Stimulated activated CD8-positive, alpha-beta memory T cell treated with anti-CD3 and anti-CD28 coated beads, Interleukin-4, amount 100 ng/mL, for 48 hours (primary cell): ENCODE data around the gene ADGRF4.

Experiments used
- DNase-seq: peaks from one replicate; pipeline ENCODE4 v3.0.0-alpha.2; 2020

The ADGRF4 gene

DNA sequence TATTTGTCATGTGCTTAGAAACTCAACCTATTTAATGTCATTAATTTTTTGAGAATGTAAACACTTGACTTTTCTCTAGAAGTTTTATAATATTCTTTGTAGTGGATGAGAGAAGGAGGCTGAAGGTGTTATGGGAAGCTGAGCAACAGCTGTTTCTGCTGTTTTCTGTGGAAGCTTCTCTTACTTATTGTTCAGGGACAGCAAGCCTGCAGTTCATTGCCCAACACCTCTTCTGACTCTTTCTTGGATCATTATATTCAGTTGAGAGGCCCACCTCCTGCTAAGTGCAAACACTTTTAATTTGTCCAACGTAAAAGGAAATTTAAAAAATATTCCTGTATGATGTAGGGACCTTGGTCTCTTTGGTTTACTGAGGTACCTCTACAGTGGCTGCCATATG lies 12.0 kb upstream of the ADGRF4 start:
- DNase-seq: no peak

DNA sequence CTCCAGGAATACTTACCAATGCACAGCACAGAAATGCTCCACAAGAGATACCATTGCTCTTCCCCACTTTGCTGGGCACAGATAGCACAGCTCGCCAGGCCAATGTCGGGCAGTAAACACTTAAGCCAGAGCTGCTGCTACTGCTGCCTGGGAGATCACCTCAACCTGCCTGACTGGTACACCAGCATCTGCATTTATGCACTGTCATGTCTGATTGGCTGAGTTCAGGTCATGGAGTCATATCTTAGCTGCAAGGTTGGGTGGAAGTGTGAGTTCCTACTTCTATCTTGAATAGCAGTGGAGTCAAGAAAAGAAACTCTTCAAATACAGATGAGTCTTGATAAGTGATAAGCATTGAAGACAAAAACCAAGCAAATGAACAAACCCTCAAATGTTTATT lies 10.9 kb upstream of the ADGRF4 start:
- DNase-seq: no peak

DNA sequence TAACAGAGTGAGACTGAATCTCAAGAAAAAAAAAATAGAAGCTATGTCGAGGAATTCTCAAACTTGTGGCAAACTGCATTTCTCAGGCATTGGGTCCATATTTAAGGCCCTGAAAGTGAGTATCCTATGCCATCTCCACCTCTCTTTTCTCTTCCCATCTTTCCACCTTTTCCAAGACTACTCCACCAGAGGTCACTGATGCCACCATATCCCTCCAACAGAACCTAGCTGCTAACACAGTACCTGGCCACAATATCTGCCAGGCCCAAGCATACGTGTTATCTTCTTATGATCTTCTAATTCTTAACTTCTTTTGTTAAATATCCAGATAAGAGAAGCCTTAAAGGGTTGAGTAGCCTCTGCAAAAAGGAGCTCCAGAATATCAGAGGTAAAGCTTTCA lies 8.2 kb upstream of the ADGRF4 start:
- DNase-seq: no peak

GRCh38 chr6:47690791-47691190 lies 7.6 kb upstream of the ADGRF4 start:
- no peak for DNase-seq

GRCh38 chr6:47697925-47698324 lies 455 bp upstream of the ADGRF4 start:
- no peak for DNase-seq

GRCh38 chr6:47700053-47700452 lies 1.7 kb downstream of the ADGRF4 start:
- no peak for DNase-seq

- DNase-seq: no peak
Observed at GRCh38 chr6:47700596-47700995, 2.2 kb downstream of the ADGRF4 start.

DNA sequence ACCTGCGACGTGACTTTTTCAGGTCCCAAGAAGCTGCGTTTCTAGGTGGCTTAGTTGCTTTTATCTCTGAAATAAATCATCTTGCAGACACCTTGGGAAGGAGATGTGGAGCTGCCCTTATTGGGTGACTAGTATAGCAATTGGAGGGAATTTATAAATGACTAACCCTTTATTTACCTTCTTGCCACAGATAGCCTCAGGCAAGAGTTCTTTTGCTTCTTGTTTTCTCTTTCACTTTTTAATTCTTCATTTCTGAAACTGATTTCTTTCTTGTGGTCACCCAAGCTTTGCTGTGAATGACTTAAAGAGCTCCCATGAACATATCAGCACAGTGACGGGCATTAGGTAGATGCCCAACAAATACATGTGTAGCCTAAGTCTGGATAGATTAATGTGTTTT lies 3.0 kb downstream of the ADGRF4 start:
- DNase-seq: no peak

DNA sequence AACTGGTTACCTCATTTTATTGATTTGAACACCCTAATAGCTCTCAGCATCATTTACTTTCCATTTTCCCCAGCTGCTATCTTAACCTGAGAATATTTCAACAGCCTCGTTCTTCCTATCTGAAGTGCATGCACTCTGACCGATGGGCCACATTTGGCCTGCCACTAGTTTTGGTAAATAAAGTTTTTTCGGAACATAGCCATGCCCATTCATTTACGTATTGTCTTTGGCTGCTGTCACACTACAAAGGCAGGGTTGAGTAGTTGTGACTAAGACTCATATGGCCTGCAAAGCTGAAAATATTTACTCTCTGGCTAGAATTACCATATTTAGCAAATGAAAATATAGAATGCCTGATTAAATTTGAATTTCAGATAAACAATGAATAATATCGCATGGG lies 10.8 kb downstream of the ADGRF4 start:
- no peak for DNase-seq

DNA sequence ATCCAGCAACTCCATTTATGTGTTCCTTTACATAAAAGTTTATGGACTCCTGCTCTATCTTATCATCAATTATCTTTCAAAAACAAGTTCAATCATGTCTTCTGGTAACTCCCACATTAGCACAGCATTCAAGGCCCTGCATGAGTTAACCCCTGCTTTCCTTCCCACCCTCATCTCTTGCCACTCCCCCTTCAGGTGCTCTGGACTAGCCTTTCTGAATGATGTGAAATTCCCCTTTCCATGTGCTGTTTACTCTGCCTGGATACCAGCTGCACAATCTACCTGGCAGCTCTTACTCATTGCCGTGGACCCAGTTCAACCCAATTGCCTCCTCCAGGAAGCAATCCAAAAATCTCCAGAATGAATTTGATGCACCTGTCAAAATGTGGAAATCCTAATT lies 11.9 kb downstream of the ADGRF4 start:
- no peak for DNase-seq

- no peak for DNase-seq
Observed at GRCh38 chr6:47713200-47713599, 14.8 kb downstream of the ADGRF4 start.

DNA sequence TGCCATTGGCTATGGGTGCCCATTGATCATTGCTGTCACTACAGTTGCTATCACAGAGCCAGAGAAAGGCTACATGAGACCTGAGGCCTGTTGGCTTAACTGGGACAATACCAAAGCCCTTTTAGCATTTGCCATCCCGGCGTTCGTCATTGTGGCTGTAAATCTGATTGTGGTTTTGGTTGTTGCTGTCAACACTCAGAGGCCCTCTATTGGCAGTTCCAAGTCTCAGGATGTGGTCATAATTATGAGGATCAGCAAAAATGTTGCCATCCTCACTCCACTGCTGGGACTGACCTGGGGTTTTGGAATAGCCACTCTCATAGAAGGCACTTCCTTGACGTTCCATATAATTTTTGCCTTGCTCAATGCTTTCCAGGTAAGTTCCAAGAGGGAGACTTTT lies 16.4 kb downstream of the ADGRF4 start:
- no peak for DNase-seq

GRCh38 chr6:47715782-47716181 lies 17.4 kb downstream of the ADGRF4 start:
- no peak for DNase-seq

GRCh38 chr6:47716207-47716606 lies 17.8 kb downstream of the ADGRF4 start:
- DNase-seq: no peak

- DNase-seq: no peak
Observed at GRCh38 chr6:47718571-47718970, 20.2 kb downstream of the ADGRF4 start.

GRCh38 chr6:47721189-47721588 lies 22.8 kb downstream of the ADGRF4 start:
- DNase-seq: no peak

DNA sequence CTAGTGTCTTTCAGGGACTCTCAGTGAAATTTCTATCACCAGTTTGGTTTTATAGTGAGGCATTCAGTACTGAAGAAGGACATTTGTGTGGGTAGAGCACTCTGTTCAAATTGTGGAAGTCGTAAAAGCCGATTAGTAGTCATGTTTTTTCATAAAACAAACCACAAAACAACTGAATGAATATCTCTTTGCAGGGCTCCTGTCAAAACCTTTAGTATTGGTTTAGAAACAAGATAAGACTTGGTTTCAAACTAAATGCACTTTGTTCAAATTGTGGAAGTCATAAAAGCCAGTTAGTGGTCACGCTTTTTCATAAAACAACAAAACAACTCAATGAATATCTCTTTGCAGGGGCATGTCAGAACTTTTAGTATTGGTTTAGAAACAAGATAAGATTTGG lies 23.8 kb downstream of the ADGRF4 start:
- no peak for DNase-seq

DNA sequence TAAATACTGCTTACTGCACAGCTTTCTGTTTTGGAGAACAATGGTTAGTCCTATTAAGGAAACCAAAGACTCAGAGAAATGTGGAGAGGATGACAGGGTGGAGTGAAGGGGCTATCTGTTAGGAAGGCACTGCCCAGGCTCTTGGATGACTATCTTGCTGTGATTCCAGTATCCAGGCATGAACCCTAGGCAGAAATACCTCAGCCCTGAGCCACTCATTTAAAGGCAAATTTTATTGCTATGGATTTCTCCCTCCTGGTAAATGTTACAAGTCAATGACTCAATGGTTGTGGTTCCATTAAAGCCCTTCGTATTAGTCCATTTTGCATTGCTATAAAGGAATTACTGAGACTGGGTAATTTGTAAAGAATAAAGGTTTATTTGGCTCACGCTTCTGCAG lies 25.9 kb downstream of the ADGRF4 start:
- DNase-seq: no peak

DNA sequence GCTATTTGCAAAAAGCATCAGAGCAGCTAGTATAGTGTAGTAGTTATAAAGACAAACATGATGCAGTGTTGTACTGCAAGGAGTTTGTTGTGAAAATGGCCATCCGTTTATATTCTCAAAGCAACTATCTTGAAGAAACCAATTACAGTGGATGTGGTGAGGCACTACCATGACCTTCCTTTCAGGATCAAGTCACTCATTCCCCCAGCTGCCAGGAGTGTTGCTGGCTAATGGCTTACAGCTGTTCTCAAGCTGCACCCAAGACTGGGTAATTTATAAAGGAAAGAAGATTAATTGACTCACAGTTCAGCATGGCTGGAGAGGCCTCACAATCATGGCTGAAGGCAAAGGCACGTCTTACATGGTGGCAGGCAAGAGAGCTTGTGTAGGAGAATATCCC lies 29.0 kb downstream of the ADGRF4 start:
- DNase-seq: no peak

DNA sequence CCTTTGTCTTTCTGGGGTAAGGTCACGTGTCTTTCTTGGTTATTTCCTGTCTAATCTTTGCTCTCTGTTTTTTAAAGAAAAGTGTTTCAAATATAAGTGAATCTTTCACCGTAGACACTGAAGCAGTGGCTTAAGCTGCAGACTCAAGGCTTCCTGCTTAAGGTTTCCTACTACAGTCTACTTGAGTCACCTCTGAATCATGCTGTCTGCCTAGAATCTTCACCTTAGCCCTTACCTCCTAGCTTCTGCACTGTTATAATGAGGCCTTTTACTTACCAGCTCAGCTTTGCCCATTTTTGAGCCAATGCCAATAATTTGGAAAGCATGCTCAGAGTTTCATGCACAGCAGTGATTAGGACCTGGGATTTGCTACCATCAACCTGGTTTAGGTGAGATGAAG lies 30.6 kb downstream of the ADGRF4 start:
- no peak for DNase-seq

- DNase-seq: no peak
Observed at GRCh38 chr6:47729457-47729856, 31.1 kb downstream of the ADGRF4 start.

GRCh38 chr6:47733879-47734558 lies 35.6 kb downstream of the ADGRF4 start:
- DNase-seq: no peak

GRCh38 chr6:47734831-47735481 lies 36.6 kb downstream of the ADGRF4 start:
- no peak for DNase-seq

DNA sequence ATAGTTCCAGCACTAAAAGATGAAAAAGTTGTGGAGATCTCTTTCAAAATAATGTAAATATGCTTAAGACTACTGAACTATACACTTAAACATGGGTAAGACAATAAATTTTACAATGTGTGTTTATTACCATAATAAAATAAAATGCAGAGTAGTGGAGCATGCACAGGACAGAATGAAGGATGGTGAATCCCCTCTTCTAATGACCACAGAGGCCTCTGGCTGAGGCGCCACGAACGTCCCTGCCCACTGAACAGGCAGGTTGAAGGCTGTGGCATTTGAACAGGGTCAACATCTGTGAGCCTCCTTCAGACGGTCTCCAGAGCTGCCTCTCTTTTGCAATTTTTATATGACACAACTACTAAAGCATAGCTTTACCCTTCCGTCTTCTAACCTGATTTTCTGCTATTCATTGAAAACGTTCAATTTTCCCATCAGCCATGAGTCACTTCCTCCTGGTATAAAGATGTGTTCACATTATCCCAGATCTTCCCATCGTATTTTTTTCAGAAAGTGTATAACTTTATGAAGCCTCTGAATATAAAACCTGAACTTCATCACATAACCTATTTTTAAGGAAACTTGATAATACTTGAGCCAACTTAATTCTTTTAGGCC lies 37.8 kb downstream of the ADGRF4 start:
- no peak for DNase-seq

DNA sequence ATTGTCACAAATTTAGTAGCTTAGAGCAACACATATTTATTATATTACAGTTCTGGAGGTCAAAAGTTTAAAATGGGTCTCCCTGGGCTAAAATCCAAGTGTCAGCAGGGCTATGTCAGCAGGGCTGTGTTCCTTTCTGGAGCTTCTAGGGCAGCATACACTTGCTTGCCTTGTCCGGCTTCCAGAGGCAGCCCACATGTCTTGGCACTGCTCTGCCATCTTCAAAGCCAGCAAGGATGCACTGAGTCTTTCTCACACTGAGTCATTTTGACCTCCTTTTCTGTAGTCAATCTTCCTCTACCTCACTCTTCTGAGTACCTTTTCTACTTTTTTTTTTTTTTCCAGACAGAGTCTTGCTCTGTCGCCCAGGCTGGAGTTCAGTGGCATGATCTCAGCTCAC lies 39.0 kb downstream of the ADGRF4 start:
- no peak for DNase-seq
